ENCODE data around the gene LMF1. TPM values are rescaled to one million over a fixed set of nuclear protein-coding genes. Genes with fewer than 3 reads are reported as not detected.

Gene LMF1
- total RNA-seq, 1 experiment from 2014 or later = 13.5 TPM

DNA sequence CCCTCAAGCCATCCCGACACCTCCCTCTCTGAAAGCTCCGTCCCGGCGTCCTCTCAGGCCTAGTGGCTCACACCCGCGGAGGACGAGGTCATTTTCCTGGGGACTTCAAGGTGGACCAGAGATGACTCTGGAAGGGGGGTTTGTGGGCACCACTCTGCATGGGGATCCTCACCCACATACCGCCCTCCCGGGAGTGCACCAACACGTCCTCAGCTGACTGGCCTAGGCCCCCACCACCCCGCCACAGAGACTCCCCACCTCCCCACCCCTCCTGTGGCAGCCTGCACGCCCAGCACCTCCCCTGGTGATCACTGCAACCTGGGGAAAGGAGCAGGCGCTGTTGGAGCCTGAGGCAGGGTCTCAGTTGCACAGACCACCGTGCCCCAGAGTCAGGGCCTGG is 8.4 kb upstream of the LMF1 start:
- no peak overlapping the region for H3K27ac ChIP-seq (ENCODE audit: low read length)
- H3K9me3 ChIP-seq (ENCODE audit: low read length) = no peaks in the 10 kb centered on the region
- DNase-seq = no peak
- no peak overlapping the region for H2AFZ ChIP-seq (ENCODE audit: low read length)
- CTCF ChIA-PET = no interaction called here
- no peaks in the 10 kb centered on the region for H3K36me3 ChIP-seq (ENCODE audit: low read depth, low read length)
- TF ChIP-seq EZH2phosphoT487 (IDR thresholded peaks at IDR 0.05; ENCODE audit: borderline replicate concordance, low read length) (no peak), EZH2 (IDR thresholded peaks at IDR 0.05; ENCODE audit: low read length, unreplicated experiment) (no peak)
- TF ChIP-seq, protein P1, sequence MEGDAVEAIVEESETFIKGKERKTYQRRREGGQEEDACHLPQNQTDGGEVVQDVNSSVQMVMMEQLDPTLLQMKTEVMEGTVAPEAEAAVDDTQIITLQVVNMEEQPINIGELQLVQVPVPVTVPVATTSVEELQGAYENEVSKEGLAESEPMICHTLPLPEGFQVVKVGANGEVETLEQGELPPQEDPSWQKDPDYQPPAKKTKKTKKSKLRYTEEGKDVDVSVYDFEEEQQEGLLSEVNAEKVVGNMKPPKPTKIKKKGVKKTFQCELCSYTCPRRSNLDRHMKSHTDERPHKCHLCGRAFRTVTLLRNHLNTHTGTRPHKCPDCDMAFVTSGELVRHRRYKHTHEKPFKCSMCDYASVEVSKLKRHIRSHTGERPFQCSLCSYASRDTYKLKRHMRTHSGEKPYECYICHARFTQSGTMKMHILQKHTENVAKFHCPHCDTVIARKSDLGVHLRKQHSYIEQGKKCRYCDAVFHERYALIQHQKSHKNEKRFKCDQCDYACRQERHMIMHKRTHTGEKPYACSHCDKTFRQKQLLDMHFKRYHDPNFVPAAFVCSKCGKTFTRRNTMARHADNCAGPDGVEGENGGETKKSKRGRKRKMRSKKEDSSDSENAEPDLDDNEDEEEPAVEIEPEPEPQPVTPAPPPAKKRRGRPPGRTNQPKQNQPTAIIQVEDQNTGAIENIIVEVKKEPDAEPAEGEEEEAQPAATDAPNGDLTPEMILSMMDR (conservative IDR thresholded peaks at IDR 0.05; ENCODE audit: low read depth, low read length) = no peak
- no peaks in the 10 kb centered on the region for H3K4me1 ChIP-seq (ENCODE audit: insufficient read depth, low read length)
- no peak overlapping the region for H3K4me3 ChIP-seq (ENCODE audit: low read length)
- no peak for ATAC-seq
- no peak overlapping the region for H3K4me2 ChIP-seq (ENCODE audit: low read length)
- H3K9ac ChIP-seq (ENCODE audit: low read length) = no peak overlapping the region
- H3K79me2 ChIP-seq (ENCODE audit: low read length) = no peaks in the 10 kb centered on the region
- no peaks in the 10 kb centered on the region for H3F3A ChIP-seq (ENCODE audit: low read length, unreplicated experiment)
- intact Hi-C loops (cut with micrococcal nuclease) = no loop called here
- BruUV-seq (replicated peaks) = no TSS peak
- H3K9me2 ChIP-seq (replicated peaks; ENCODE audit: low read length) = no peaks in the 10 kb centered on the region
- POLR2A ChIA-PET (ENCODE audit: unreplicated experiment) = no interaction called here
- H4K20me1 ChIP-seq (ENCODE audit: low read length) = no peaks in the 10 kb centered on the region
- peaks cover 8% of the 10 kb centered on the region for H3K27me3 ChIP-seq (ENCODE audit: low read length)

DNA sequence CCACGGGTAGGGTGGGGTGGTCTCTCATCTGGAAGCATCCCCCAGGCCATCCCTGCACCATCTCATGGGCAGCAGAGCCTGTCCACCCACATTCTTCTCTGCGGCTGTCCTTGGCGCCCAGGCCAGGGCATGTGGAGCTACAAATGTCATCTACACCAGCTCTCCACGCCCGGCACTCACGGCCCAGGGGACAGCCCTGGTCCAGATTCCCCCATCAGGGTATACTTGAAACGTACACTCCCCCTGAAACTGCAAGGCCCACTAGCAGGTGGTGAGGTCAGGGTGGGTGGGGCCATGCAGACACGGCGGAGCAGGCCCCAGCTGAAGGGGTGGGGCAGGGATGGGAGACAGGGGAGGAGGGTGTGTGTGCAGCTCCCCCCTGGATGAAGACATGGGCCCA is 7.6 kb upstream of the LMF1 start:
- Histone ChIP-seq H3K4me3 (ENCODE audit: low read length) (no peak overlapping the region), H4K20me1 (ENCODE audit: low read length) (no peaks in the 10 kb centered on the region), H3K79me2 (ENCODE audit: low read length) (no peaks in the 10 kb centered on the region), H3K27ac (ENCODE audit: low read length) (no peak overlapping the region), H3K9ac (ENCODE audit: low read length) (no peak overlapping the region), H3K9me2 (replicated peaks; ENCODE audit: low read length) (no peaks in the 10 kb centered on the region), H3K4me2 (ENCODE audit: low read length) (no peak overlapping the region), H2AFZ (ENCODE audit: low read length) (no peak overlapping the region), H3K4me1 (ENCODE audit: insufficient read depth, low read length) (no peaks in the 10 kb centered on the region), H3K27me3 (ENCODE audit: low read length) (peaks cover 8% of the 10 kb centered on the region), H3K36me3 (ENCODE audit: low read depth, low read length) (no peaks in the 10 kb centered on the region), H3F3A (ENCODE audit: low read length, unreplicated experiment) (no peaks in the 10 kb centered on the region), H3K9me3 (ENCODE audit: low read length) (no peaks in the 10 kb centered on the region)
- ChIA-PET CTCF (no interaction called here), POLR2A (ENCODE audit: unreplicated experiment) (no interaction called here)
- intact Hi-C loops (cut with micrococcal nuclease) = no loop called here
- no peak for ATAC-seq
- TF ChIP-seq EZH2 (IDR thresholded peaks at IDR 0.05; ENCODE audit: low read length, unreplicated experiment) (no peak), EZH2phosphoT487 (IDR thresholded peaks at IDR 0.05; ENCODE audit: borderline replicate concordance, low read length) (no peak)
- TF ChIP-seq, protein P1 (conservative IDR thresholded peaks at IDR 0.05; ENCODE audit: low read depth, low read length) = no peak
- BruUV-seq (replicated peaks) = no TSS peak
- DNase-seq = no peak

DNA sequence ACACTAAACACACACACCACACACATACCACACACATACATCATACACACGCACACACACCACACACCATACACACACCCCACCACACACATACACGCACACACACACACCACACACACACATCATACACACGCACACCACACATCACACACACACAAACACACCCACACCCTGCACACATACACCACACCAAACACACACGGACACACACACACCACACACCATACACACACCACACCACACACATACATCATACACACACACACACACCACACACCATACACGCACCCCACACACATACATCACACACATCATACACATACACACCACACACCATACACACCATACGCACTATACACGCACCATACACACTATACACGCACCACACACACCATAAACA is 7.1 kb upstream of the LMF1 start:
- H3K79me2 ChIP-seq (ENCODE audit: low read length) = no peaks in the 10 kb centered on the region
- no peaks in the 10 kb centered on the region for H4K20me1 ChIP-seq (ENCODE audit: low read length)
- ATAC-seq (no peak), DNase-seq (no peak)
- ChIA-PET POLR2A (ENCODE audit: unreplicated experiment) (no interaction called here), CTCF (no interaction called here)
- H3F3A ChIP-seq (ENCODE audit: low read length, unreplicated experiment) = no peaks in the 10 kb centered on the region
- H2AFZ ChIP-seq (ENCODE audit: low read length) = no peak overlapping the region
- H3K4me3 ChIP-seq (ENCODE audit: low read length) = no peak overlapping the region
- H3K9ac ChIP-seq (ENCODE audit: low read length) = no peak overlapping the region
- H3K36me3 ChIP-seq (ENCODE audit: low read depth, low read length) = no peaks in the 10 kb centered on the region
- H3K9me3 ChIP-seq (ENCODE audit: low read length) = no peaks in the 10 kb centered on the region
- BruUV-seq (replicated peaks) = no TSS peak
- H3K27me3 ChIP-seq (ENCODE audit: low read length) = peaks cover 8% of the 10 kb centered on the region
- intact Hi-C loops (cut with micrococcal nuclease) = no loop called here
- H3K4me2 ChIP-seq (ENCODE audit: low read length) = no peak overlapping the region
- TF ChIP-seq, protein P1 (conservative IDR thresholded peaks at IDR 0.05; ENCODE audit: low read depth, low read length) = no peak
- TF ChIP-seq EZH2 (IDR thresholded peaks at IDR 0.05; ENCODE audit: low read length, unreplicated experiment) (no peak), EZH2phosphoT487 (IDR thresholded peaks at IDR 0.05; ENCODE audit: borderline replicate concordance, low read length) (no peak)
- H3K9me2 ChIP-seq (replicated peaks; ENCODE audit: low read length) = no peaks in the 10 kb centered on the region
- H3K27ac ChIP-seq (ENCODE audit: low read length) = no peak overlapping the region
- H3K4me1 ChIP-seq (ENCODE audit: insufficient read depth, low read length) = no peaks in the 10 kb centered on the region
